Chondrocyte (in vitro differentiated cells): ENCODE results near the gene COL4A2. TPM values are rescaled to one million over a fixed set of nuclear protein-coding genes. Genes with fewer than 3 reads are reported as not detected.
A peak's percentile ranks its signal among the peaks of the same experiment; 100 is the strongest.

Experiments used
- DNase-seq: peaks from one replicate; pipeline ENCODE4 v3.0.0; 2021; ENCODE audit warnings: mixed read lengths, low spot score
- H3K27ac Mint-ChIP-seq: one replicate; pipeline ENCODE4 v1.8.0; 2021; ENCODE audit warnings: mild to moderate bottlenecking, moderate library complexity, mixed read lengths; ENCODE audit not compliant: unreplicated experiment
- H3K27me3 Mint-ChIP-seq: 2 replicates; pipeline ENCODE4 v1.8.0; 2021; ENCODE audit warnings: low read depth, mixed read lengths
- H3K36me3 Mint-ChIP-seq: 2 replicates; pipeline ENCODE4 v1.8.0; 2021; ENCODE audit warnings: low read depth, mixed read lengths
- H3K4me1 Mint-ChIP-seq: 2 replicates; pipeline ENCODE4 v1.8.0; 2021; ENCODE audit warnings: low read depth, mild to moderate bottlenecking, mixed read lengths
- H3K4me3 Mint-ChIP-seq: one replicate; pipeline ENCODE4 v1.8.0; 2021; ENCODE audit warnings: mild to moderate bottlenecking, moderate library complexity, mixed read lengths; ENCODE audit not compliant: unreplicated experiment
- H3K9me3 Mint-ChIP-seq: 2 replicates; pipeline ENCODE4 v1.8.0; 2021; ENCODE audit warnings: low read depth, mixed read lengths
- CTCF ChIP-seq: fragments of 200-600 bp; sonication (generic); IDR thresholded peaks from 2 replicates; pipeline ENCODE4 v1.5.0; 2021; ENCODE audit warnings: antibody characterized with exemption, mild to moderate bottlenecking, moderate library complexity
- total RNA-seq: library from RNA; stranded (reverse); gene quantifications from 3 replicates; pipeline ENCODE4 v1.2.1, GENCODE V29; 2021

The COL4A2 gene
- total RNA-seq, 1 donor from 2014 or later: 2,366 TPM

DNA sequence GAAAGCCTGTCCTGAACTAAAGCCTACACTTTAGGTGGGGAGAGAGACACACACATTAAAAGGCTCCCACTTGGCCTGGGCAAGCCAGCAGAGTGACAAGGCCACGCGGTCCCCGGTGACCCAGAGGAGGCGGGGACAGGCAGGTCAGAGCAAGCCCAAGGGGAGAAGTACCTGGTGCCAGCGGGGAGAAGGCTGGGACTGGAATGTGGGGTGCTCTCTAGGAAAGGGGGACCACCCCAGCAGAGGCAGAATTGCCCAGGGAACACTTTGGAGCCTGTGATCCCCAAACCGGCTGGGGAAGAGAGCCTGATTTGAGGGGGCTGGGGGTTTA is 172.1 kb downstream of the COL4A2 start:
- Mint-ChIP-seq H3K27ac (peak overlapping the region; percentile 51), H3K36me3 (peaks cover 63% of the 10 kb centered on the region), H3K27me3 (no peaks in the 10 kb centered on the region)

DNA sequence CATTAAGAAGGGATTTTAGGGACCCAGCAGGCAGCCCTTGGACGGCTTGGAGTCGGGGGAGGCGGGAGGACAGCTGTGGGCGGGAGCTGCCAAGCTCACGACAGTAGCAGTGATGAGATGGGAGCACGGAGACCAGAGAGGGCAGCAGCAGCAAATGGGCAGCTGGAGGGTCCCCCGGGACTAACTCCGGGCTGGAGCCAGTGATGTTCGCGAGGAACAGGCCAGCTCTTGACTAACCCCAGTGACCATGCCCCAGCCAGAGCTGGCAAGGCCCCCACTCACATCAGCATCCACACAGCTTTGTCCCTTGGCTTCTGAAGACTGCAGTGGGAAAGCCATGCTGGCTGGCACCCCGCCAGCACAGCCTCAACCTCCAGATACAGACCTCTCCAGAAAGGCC is 172.6 kb downstream of the COL4A2 start:
- no peak overlapping the region for H3K27ac Mint-ChIP-seq
- no peak for DNase-seq
- no peak overlapping the region for H3K4me3 Mint-ChIP-seq
- peaks cover 23% of the 10 kb centered on the region for H3K4me1 Mint-ChIP-seq
- peaks cover 62% of the 10 kb centered on the region for H3K36me3 Mint-ChIP-seq
- no peak for TF ChIP-seq CTCF
- no peaks in the 10 kb centered on the region for H3K27me3 Mint-ChIP-seq
- H3K9me3 Mint-ChIP-seq: no peaks in the 10 kb centered on the region

More for the DNA sequence above, 172.1 kb downstream of the COL4A2 start:
- no peak for DNase-seq
- TF ChIP-seq CTCF: no peak
- no peaks in the 10 kb centered on the region for H3K9me3 Mint-ChIP-seq
- H3K4me1 Mint-ChIP-seq: peaks cover 23% of the 10 kb centered on the region
- no peak overlapping the region for H3K4me3 Mint-ChIP-seq

DNA sequence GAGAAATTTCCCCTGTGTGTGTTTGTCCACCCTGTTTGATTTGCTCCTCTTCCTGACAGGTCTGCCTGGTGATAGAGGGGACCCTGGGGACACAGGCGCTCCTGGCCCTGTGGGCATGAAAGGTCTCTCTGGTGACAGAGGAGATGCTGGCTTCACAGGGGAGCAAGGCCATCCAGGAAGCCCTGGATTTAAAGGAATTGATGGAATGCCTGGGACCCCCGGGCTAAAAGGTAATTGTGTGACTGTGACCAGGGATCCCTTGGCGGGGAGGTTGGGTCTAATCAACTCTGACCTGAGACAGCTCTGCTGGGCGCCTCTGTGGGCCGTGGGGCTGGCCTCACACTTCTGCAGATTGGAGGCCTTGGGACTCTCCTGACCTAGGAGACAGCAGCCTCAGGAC is 173.1 kb downstream of the COL4A2 start:
- no peak overlapping the region for H3K4me3 Mint-ChIP-seq
- H3K36me3 Mint-ChIP-seq: peaks cover 59% of the 10 kb centered on the region
- no peaks in the 10 kb centered on the region for H3K9me3 Mint-ChIP-seq
- peak overlapping the region; percentile 27 for H3K27ac Mint-ChIP-seq
- no peak for TF ChIP-seq CTCF
- peaks cover 23% of the 10 kb centered on the region for H3K4me1 Mint-ChIP-seq
- no peak for DNase-seq
- no peaks in the 10 kb centered on the region for H3K27me3 Mint-ChIP-seq

- H3K4me1 Mint-ChIP-seq: peaks cover 21% of the 10 kb centered on the region
- H3K27ac Mint-ChIP-seq: peak overlapping the region; percentile 60
- no peak for TF ChIP-seq CTCF
- no peaks in the 10 kb centered on the region for H3K9me3 Mint-ChIP-seq
- DNase-seq: peak; percentile 37
- H3K36me3 Mint-ChIP-seq: peaks cover 53% of the 10 kb centered on the region
- no peaks in the 10 kb centered on the region for H3K27me3 Mint-ChIP-seq
- H3K4me3 Mint-ChIP-seq: no peak overlapping the region
These were observed 176.4 kb downstream of the COL4A2 start for GRCh38 chr13:110483386-110483968.

DNA sequence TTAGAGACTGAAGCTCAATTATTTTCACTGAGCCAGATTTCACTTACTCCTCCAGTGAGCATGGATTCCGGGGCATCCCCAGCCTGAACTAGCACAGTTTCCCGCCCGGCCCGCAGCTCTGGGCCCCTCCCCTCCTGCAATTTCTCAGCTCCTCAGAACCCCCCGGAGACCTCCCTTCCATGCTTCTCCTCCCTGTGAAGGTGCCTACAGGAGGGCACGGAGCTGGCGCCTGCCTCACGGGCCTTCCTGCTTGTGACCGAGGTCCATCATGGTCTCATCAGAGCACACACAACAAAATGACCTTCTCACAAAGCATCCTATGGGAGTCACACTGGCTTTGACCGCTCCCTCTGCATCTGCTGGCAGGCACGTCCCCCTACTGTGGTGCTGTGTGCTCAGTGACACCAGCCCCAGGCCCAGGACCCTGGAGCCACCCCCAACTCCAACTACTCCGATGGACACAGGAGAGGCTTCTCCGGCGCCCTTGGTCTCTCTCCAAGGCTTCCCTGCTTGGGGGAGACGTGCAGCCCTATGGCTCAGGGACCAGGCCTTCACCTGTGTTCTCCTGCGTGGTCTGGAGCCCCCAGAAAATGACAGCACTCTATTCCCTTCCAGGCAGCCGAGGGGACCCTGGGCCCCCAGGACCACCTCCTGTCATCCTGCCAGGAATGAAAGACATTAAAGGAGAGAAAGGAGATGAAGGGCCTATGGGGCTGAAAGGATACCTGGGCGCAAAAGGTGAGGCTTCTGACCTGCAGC is 177.4 kb downstream of the COL4A2 start:
- Mint-ChIP-seq H3K4me1 (peaks cover 18% of the 10 kb centered on the region), H3K36me3 (peaks cover 53% of the 10 kb centered on the region), H3K27ac (peak overlapping the region; percentile 58), H3K9me3 (no peaks in the 10 kb centered on the region), H3K4me3 (no peak overlapping the region), H3K27me3 (no peaks in the 10 kb centered on the region)
- TF ChIP-seq CTCF: no peak
- peak; percentile 51 for DNase-seq
